ENCODE measurements around the gene SPG7. TPM values are rescaled to one million over a fixed set of nuclear protein-coding genes. Genes with fewer than 3 reads are reported as not detected.

The SPG7 gene
- total and polyA plus RNA-seq, 11 donors, result 84.0 to 168 (median 95.9) TPM

DNA sequence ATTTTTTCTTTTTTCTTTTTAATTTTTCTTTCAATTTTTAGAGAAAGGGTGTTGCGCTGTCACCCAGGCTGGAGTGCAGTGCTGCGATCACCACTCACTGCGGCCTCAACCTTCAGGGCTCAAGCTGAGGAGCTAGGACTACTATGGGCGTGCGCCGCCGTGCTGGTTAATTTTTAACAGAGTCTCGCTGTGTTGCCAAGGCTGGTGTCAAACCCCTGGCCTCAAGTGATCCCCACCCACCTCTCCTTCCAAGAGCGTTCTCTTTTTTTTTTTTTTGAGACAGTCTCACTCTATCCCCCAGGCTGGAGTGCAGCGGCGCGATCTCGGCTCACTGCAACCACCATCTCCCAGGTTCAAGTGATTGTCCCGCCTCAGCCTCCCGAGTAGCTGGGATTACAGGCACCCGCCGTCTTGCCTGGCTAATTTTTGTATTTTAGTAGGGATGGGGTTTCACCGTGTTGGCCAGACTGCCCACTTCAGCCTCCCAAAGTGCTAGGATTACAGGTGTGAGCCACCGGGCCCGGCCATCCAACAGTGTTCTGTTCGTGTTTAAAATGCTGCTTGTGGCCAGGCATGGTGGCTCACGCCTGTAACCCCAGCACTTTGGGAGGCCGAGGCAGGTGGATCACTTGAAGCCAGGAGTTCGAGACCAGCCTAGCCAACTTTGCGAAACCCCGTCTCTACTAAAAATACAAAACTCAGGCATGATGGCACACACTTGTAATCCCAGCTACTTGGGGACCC, 37.8 kb downstream of the SPG7 start:
- H3K4me3 ChIP-seq, result no peak overlapping the region
- H3K27me3 ChIP-seq, result no peaks in the 10 kb centered on the region
- H3K36me3 ChIP-seq, result peaks cover 0 to 93% (median 73%) of the 10 kb centered on the region in 9 donors
- WGBS, 4 donors, result 94 to 97% (median 96%) methylated on average over 24 to 26 of the region's 26 CpGs
- TF ChIP-seq, protein P1, sequence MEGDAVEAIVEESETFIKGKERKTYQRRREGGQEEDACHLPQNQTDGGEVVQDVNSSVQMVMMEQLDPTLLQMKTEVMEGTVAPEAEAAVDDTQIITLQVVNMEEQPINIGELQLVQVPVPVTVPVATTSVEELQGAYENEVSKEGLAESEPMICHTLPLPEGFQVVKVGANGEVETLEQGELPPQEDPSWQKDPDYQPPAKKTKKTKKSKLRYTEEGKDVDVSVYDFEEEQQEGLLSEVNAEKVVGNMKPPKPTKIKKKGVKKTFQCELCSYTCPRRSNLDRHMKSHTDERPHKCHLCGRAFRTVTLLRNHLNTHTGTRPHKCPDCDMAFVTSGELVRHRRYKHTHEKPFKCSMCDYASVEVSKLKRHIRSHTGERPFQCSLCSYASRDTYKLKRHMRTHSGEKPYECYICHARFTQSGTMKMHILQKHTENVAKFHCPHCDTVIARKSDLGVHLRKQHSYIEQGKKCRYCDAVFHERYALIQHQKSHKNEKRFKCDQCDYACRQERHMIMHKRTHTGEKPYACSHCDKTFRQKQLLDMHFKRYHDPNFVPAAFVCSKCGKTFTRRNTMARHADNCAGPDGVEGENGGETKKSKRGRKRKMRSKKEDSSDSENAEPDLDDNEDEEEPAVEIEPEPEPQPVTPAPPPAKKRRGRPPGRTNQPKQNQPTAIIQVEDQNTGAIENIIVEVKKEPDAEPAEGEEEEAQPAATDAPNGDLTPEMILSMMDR (IDR thresholded peaks at IDR 0.05), result no peak
- TF ChIP-seq POLR2A (IDR thresholded peaks at IDR 0.05), result no peak
- no peaks in the 10 kb centered on the region for H3K9me3 ChIP-seq
- DNase-seq (no peak), ATAC-seq (no peak)
- no peak overlapping the region for H3K27ac ChIP-seq
- H3K4me1 ChIP-seq, result peaks cover 0 to 11% (median 0%) of the 10 kb centered on the region in 12 donors
- intact Hi-C loops (cut with DNase I), result no loop called here

DNA sequence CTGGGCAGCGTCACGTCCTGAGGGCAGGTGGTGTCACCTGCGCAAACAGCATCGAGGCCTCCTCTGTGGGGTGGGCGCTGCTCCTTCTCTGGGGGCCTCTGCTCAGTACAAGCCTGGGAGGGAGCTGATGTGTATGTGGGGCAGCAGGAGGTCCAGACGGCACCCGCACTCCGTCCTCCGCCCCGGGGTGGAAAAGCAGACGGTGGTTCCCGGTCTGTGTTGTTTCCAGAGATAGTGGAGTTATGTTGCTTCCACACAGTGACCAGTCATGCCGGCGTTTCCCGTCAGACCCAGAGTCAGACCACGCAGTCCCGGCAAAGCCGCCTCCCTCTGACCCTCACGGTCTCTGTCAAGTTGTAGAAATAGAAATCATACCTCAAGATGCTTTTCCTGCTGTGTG, 38.6 kb downstream of the SPG7 start:
- intact Hi-C loops (cut with DNase I), result no loop called here
- no peaks in the 10 kb centered on the region for H3K27me3 ChIP-seq
- ATAC-seq (no peak), DNase-seq (no peak)
- no peaks in the 10 kb centered on the region for H3K9me3 ChIP-seq
- no peak overlapping the region for H3K27ac ChIP-seq
- 90 to 95% (median 93%) methylated on average over 16 to 19 of the region's 19 CpGs for WGBS, 4 donors
- peaks cover 0 to 94% (median 75%) of the 10 kb centered on the region in 9 donors for H3K36me3 ChIP-seq
- TF ChIP-seq POLR2A (IDR thresholded peaks at IDR 0.05), result no peak
- TF ChIP-seq, protein P1 (IDR thresholded peaks at IDR 0.05), result no peak
- H3K4me3 ChIP-seq, result no peak overlapping the region
- H3K4me1 ChIP-seq, result peaks cover 0 to 6% (median 0%) of the 10 kb centered on the region in 12 donors

GRCh38 chr16:89547291-89547690, 39.1 kb downstream of the SPG7 start:
- Histone ChIP-seq H3K9me3 (no peaks in the 10 kb centered on the region), H3K36me3 (peaks cover 0 to 94% (median 80%) of the 10 kb centered on the region in 9 donors), H3K4me1 (peaks cover 0 to 1% (median 0%) of the 10 kb centered on the region in 12 donors), H3K4me3 (no peak overlapping the region), H3K27me3 (no peaks in the 10 kb centered on the region), H3K27ac (no peak overlapping the region)
- DNase-seq (no peak), ATAC-seq (no peak)
- intact Hi-C loops (cut with DNase I), result no loop called here
- WGBS, 4 donors, result 89 to 95% (median 94%) methylated on average over 17 of the region's 17 CpGs
- TF ChIP-seq POLR2A (IDR thresholded peaks at IDR 0.05), result no peak
- TF ChIP-seq, protein P1 (IDR thresholded peaks at IDR 0.05), result no peak

DNA sequence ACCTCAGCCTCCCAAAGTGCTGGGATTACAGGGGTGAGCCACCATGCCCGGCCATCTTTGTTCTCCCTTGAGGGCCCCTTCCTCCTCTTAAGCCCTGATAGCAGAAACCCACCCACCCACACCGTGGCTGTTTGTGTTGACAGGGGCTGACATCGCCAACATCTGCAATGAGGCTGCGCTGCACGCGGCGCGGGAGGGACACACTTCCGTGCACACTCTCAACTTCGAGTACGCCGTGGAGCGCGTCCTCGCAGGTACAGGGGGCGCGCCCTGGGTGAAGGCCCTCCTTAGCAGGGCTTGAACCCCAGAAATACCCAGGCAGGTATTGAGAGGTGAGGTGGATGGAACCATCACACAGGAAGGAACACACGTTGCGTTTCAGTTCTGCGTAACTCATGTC, 39.7 kb downstream of the SPG7 start:
- peaks cover 0 to 95% (median 85%) of the 10 kb centered on the region in 9 donors for H3K36me3 ChIP-seq

More for the DNA sequence above, 39.7 kb downstream of the SPG7 start:
- Histone ChIP-seq H3K4me3 (no peak overlapping the region), H3K4me1 (no peaks in the 10 kb centered on the region), H3K27me3 (no peaks in the 10 kb centered on the region), H3K9me3 (no peaks in the 10 kb centered on the region), H3K27ac (no peak overlapping the region)
- ATAC-seq (no peak), DNase-seq (no peak)
- intact Hi-C loops (cut with DNase I), result no loop called here
- no peak for TF ChIP-seq POLR2A (IDR thresholded peaks at IDR 0.05)
- TF ChIP-seq, protein P1 (IDR thresholded peaks at IDR 0.05), result no peak
- 95 to 98% (median 96%) methylated on average over 20 of the region's 20 CpGs for WGBS, 4 donors

Measured in heart left ventricle (tissue), 16 donors.